CD4-positive, alpha-beta T cell (primary cell): ENCODE measurements around the gene SNRPD3. TPM values are rescaled to one million over a fixed set of nuclear protein-coding genes. Genes with fewer than 3 reads are reported as not detected.

Source experiments
- ATAC-seq: fragments of 200-7000 bp; cut with Tn5 transposase; one replicate; pipeline ENCODE4 v1.10.0; 2022; ENCODE audit warnings: mild to moderate bottlenecking; ENCODE audit not compliant: poor library complexity
- CTCF ChIA-PET: fragments of 350-600 bp; sonication (Branson Sonifier 250); formaldehyde crosslinking; loops from one replicate; lab custom pipeline; 2021; ENCODE audit warnings: antibody characterized with exemption, inconsistent platforms; lab: Charles Lee
- POLR2A ChIA-PET: fragments of 350-600 bp; sonication (Branson Sonifier 250); formaldehyde crosslinking; loops from one replicate; lab custom pipeline; 2021; ENCODE audit warnings: antibody characterized with exemption, inconsistent platforms; lab: Charles Lee
- DNase-seq, 14 experiments: peaks; one replicate each; pipeline ENCODE4 v3.0.0-alpha.2; 2013 to 2020; ENCODE audit warnings: mixed read lengths in 2 of 14
- H3K27ac ChIP-seq, 2 donors: one replicate each; pipeline versions ENCODE4 v1.5.1 to v1.7.0; 2013; ENCODE audit warnings: low read length in 2 of 2, low read depth in 1 of 2, mild to moderate bottlenecking in 1 of 2
- H3K27me3 ChIP-seq, 2 experiments: 1 replicate in 1 of 2; 2 replicates in 1 of 2; pipeline versions ENCODE4 v1.6.1 to v1.7.0; 2013; ENCODE audit warnings: low read length in 2 of 2, control low read depth in 1 of 2, mild to moderate bottlenecking in 1 of 2, moderate library complexity in 1 of 2; ENCODE audit not compliant: insufficient read depth in 2 of 2, control insufficient read depth in 1 of 2
- H3K36me3 ChIP-seq: one replicate; pipeline ENCODE4 v1.6.1; 2013; ENCODE audit warnings: low read length, control low read depth; ENCODE audit not compliant: insufficient read depth
- H3K4me1 ChIP-seq: one replicate; pipeline ENCODE4 v1.6.1; 2013; ENCODE audit warnings: low read length, control low read depth; ENCODE audit not compliant: insufficient read depth
- H3K4me3 ChIP-seq: one replicate; pipeline ENCODE4 v1.5.1; 2013; ENCODE audit warnings: mild to moderate bottlenecking, low read length, moderate library complexity
- H3K9me3 ChIP-seq, 2 experiments: 1 replicate in 1 of 2; 2 replicates in 1 of 2; pipeline versions ENCODE4 v1.6.1 to v1.7.0; 2013; ENCODE audit warnings: low read length in 2 of 2, mild to moderate bottlenecking in 2 of 2, control low read depth in 1 of 2, moderate library complexity in 1 of 2; ENCODE audit not compliant: control insufficient read depth in 1 of 2, insufficient read depth in 1 of 2
- H3K27ac Mint-ChIP-seq: one replicate; pipeline ENCODE4 v1.8.0; 2020; ENCODE audit warnings: mixed read lengths
- H3K27me3 Mint-ChIP-seq: one replicate; pipeline ENCODE4 v1.8.0; 2021; ENCODE audit warnings: mixed read lengths
- H3K36me3 Mint-ChIP-seq: one replicate; pipeline ENCODE4 v1.8.0; 2021; ENCODE audit warnings: low read depth, mixed read lengths
- H3K4me1 Mint-ChIP-seq: one replicate; pipeline ENCODE4 v1.8.0; 2021; ENCODE audit warnings: low read depth, mixed read lengths
- H3K4me3 Mint-ChIP-seq: one replicate; pipeline ENCODE4 v1.8.0; 2020; ENCODE audit warnings: mild to moderate bottlenecking, mixed read lengths
- H3K9me3 Mint-ChIP-seq: one replicate; pipeline ENCODE4 v1.8.0; 2020; ENCODE audit warnings: mixed read lengths
- intact Hi-C, 2 experiments: fragments of 100-400 bp; cut with DNase I in 1 of 2; cut with micrococcal nuclease in 1 of 2; formaldehyde crosslinking; loops; one replicate each; pipeline versions ENCODE4 v1.15.1 to v1.9.0; 2023 to 2025; cut with DNase I, micrococcal nuclease
- total RNA-seq, 174 experiments: library from RNA in 2 of 174; stranded (reverse) in 2 of 174; gene quantifications; one replicate each; pipeline ENCODE4 v1.2.3 and lab custom pipeline; 2021 to 2026
- TF ChIP-seq, protein P1 (sequence below): fragments of 200-600 bp; IDR thresholded peaks from one replicate; pipeline ENCODE4 v1.8.0; 2022; ENCODE audit warnings: antibody characterized with exemption, mild to moderate bottlenecking

SNRPD3 gene
- total RNA-seq, 2 experiments from 2014 or later: 31.0 to 31.5 TPM

DNA sequence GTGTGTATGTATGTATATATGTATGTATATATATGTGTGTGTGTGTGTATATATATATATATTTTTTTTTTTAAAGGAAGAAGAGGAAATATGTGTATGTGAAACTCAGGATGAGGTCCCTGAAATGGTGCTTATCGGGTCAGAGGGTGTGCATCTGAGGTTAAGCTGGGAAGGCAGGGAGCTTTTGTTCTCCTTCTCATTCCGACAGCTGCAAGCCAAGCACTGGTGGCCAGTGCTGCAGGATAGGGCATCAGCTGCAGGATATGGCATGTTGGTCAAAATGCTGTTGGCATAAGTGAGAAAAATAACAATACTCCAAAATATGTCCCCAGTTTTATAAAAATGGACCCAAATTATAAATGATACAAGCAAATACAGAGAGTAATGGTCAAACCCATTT lies 7.4 kb downstream of the SNRPD3 start:
- intact Hi-C loops: no loop called here
- no peaks in the 10 kb centered on the region for H3K9me3 Mint-ChIP-seq
- Histone ChIP-seq H3K36me3 (peaks cover 70% of the 10 kb centered on the region), H3K27me3 (no peaks in the 10 kb centered on the region), H3K4me1 (peaks cover 57% of the 10 kb centered on the region), H3K4me3 (no peak overlapping the region), H3K27ac (no peak overlapping the region), H3K9me3 (no peaks in the 10 kb centered on the region)
- ATAC-seq: no peak
- H3K4me3 Mint-ChIP-seq: no peak overlapping the region
- no peak overlapping the region for H3K27ac Mint-ChIP-seq
- no peak for DNase-seq
- no peaks in the 10 kb centered on the region for H3K27me3 Mint-ChIP-seq
- H3K4me1 Mint-ChIP-seq: peaks cover 65% of the 10 kb centered on the region
- peaks cover 84% of the 10 kb centered on the region for H3K36me3 Mint-ChIP-seq
- ChIA-PET CTCF (no interaction called here), POLR2A (no interaction called here)
- TF ChIP-seq, protein P1, sequence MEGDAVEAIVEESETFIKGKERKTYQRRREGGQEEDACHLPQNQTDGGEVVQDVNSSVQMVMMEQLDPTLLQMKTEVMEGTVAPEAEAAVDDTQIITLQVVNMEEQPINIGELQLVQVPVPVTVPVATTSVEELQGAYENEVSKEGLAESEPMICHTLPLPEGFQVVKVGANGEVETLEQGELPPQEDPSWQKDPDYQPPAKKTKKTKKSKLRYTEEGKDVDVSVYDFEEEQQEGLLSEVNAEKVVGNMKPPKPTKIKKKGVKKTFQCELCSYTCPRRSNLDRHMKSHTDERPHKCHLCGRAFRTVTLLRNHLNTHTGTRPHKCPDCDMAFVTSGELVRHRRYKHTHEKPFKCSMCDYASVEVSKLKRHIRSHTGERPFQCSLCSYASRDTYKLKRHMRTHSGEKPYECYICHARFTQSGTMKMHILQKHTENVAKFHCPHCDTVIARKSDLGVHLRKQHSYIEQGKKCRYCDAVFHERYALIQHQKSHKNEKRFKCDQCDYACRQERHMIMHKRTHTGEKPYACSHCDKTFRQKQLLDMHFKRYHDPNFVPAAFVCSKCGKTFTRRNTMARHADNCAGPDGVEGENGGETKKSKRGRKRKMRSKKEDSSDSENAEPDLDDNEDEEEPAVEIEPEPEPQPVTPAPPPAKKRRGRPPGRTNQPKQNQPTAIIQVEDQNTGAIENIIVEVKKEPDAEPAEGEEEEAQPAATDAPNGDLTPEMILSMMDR: no peak

GRCh38 chr22:24564376-24565058 lies 8.7 kb downstream of the SNRPD3 start:
- TF ChIP-seq, protein P1: no peak
- DNase-seq (no peak), ATAC-seq (no peak)
- peaks cover 68% of the 10 kb centered on the region for H3K36me3 ChIP-seq
- ChIA-PET CTCF (interaction anchor here (0.6 kb wide), 1 partner anchor 11 kb away, joined by 3 read pairs; no protein-coding TSS in a partner anchor), POLR2A (no interaction called here)
- H3K4me3 ChIP-seq: no peak overlapping the region
- no peaks in the 10 kb centered on the region for H3K27me3 ChIP-seq
- Mint-ChIP-seq H3K36me3 (peaks cover 80% of the 10 kb centered on the region), H3K9me3 (no peaks in the 10 kb centered on the region), H3K27ac (peak overlapping the region; percentile 81), H3K4me3 (no peak overlapping the region), H3K4me1 (peaks cover 52% of the 10 kb centered on the region), H3K27me3 (no peaks in the 10 kb centered on the region)
- no peaks in the 10 kb centered on the region for H3K9me3 ChIP-seq
- no peak overlapping the region for H3K27ac ChIP-seq
- intact Hi-C loops: no loop called here
- H3K4me1 ChIP-seq: peaks cover 48% of the 10 kb centered on the region

DNA sequence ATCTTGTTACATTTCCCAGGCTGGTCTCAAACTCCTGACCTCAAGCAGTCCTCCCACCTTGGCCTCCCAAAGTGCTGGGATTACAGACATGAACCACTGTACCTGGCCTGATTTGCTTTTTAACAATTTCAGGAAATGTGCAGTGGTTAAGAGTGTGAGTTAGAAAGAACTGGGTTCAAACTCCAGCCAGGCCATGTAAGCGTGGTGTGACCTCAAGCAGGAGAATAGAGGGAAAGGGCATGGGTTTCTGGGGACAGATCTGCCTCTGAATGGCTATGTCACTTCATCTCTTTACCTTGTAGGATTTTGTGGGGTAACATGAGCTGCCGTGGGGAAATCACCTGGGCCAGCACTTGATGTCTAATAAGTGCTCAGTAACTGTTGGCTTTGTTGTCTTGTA lies 9.3 kb downstream of the SNRPD3 start:
- DNase-seq (no peak), ATAC-seq (no peak)
- no peak overlapping the region for H3K4me3 Mint-ChIP-seq
- H3K36me3 Mint-ChIP-seq: peaks cover 81% of the 10 kb centered on the region
- TF ChIP-seq, protein P1: no peak
- no peaks in the 10 kb centered on the region for H3K27me3 ChIP-seq
- H3K9me3 Mint-ChIP-seq: no peaks in the 10 kb centered on the region
- H3K27ac ChIP-seq: no peak overlapping the region
- H3K4me3 ChIP-seq: no peak overlapping the region
- peaks cover 46% of the 10 kb centered on the region for H3K4me1 ChIP-seq
- H3K9me3 ChIP-seq: no peaks in the 10 kb centered on the region
- no peak overlapping the region for H3K27ac Mint-ChIP-seq
- H3K36me3 ChIP-seq: peaks cover 70% of the 10 kb centered on the region
- H3K27me3 Mint-ChIP-seq: no peaks in the 10 kb centered on the region
- intact Hi-C loops: no loop called here
- H3K4me1 Mint-ChIP-seq: peaks cover 47% of the 10 kb centered on the region
- POLR2A ChIA-PET: no interaction called here
- CTCF ChIA-PET: interaction anchor here (0.6 to 1.7 kb wide), 2 partner anchors 12 to 13 kb away, joined by 3 read pairs; no protein-coding TSS in a partner anchor
